ENCODE measurements around the gene PRKAR1A.

PRKAR1A gene

GRCh38 chr17:68511671-68512246, 471 bp upstream of the PRKAR1A start (continued):
- TF ChIP-seq ZNF561 (tag by site-specific recombination; IDR thresholded peaks at IDR 0.05; ENCODE audit: borderline replicate concordance) (peak; percentile 85; the same call in 1 of the 2 replicates), IKZF3 (tag by site-specific recombination; IDR thresholded peaks at IDR 0.05) (peak; percentile 64), ZFP3 (tag by site-specific recombination; IDR thresholded peaks at IDR 0.05; ENCODE audit: low read depth) (peak; percentile 60; the same call in 1 of the 2 replicates), SCRT2 (tag by site-specific recombination; IDR thresholded peaks at IDR 0.05) (peak; percentile 97; the same call in 1 of the 2 replicates), ZNF426 (tag by site-specific recombination; IDR thresholded peaks at IDR 0.05) (no peak), ZNF777 (tag by site-specific recombination; IDR thresholded peaks at IDR 0.05; ENCODE audit: borderline replicate concordance) (peak; percentile 84; the same call in 1 of the 2 replicates), GLI2 (tag by site-specific recombination; IDR thresholded peaks at IDR 0.05; ENCODE audit: borderline replicate concordance, low read depth) (no peak), FEZF1 (tag by site-specific recombination; IDR thresholded peaks at IDR 0.05) (peak; percentile 91), ZEB2 (tag by site-specific recombination; IDR thresholded peaks at IDR 0.05) (peak; percentile 99), EGR2 (tag by site-specific recombination; IDR thresholded peaks at IDR 0.05; ENCODE audit: low read depth) (peak; percentile 99), PRDM10 (tag by site-specific recombination; IDR thresholded peaks at IDR 0.05) (peak; percentile 97), ZNF324 (tag by site-specific recombination; IDR thresholded peaks at IDR 0.05) (peak; percentile 98), OSR2 (tag by site-specific recombination; IDR thresholded peaks at IDR 0.05) (peak; percentile 8; the same call in 1 of the 2 replicates), ZNF391 (tag by site-specific recombination; IDR thresholded peaks at IDR 0.05; ENCODE audit: borderline replicate concordance, low read depth) (peak; percentile 90; the same call in 1 of the 2 replicates), SP3 (tag by site-specific recombination; IDR thresholded peaks at IDR 0.05) (peak; percentile 91), ZNF791 (tag by site-specific recombination; IDR thresholded peaks at IDR 0.05) (no peak), BCL11B (tag by site-specific recombination; IDR thresholded peaks at IDR 0.05; ENCODE audit: low read depth) (peak; percentile 90), INSM2 (tag by site-specific recombination; IDR thresholded peaks at IDR 0.05) (peak; percentile 89), ZNF645 (tag by site-specific recombination; IDR thresholded peaks at IDR 0.05) (peak; percentile 92; the same call in 1 of the 2 replicates), ZNF501 (tag by site-specific recombination; IDR thresholded peaks at IDR 0.05) (peak; percentile 96), ZNF157 (tag by site-specific recombination; IDR thresholded peaks at IDR 0.05) (no peak; the same call in 1 of the 2 replicates), ZNF354C (tag by site-specific recombination; IDR thresholded peaks at IDR 0.05; ENCODE audit: borderline replicate concordance, low read depth) (no peak), ZBTB20 (tag by site-specific recombination; IDR thresholded peaks at IDR 0.05) (peak; percentile 94), HOXD13 (CRISPR knock-in tag; IDR thresholded peaks at IDR 0.05; ENCODE audit: borderline replicate concordance) (no peak), ZBTB7A (tag by site-specific recombination; IDR thresholded peaks at IDR 0.05; ENCODE audit: low read depth) (peak; percentile 97), ZNF529 (tag by site-specific recombination; IDR thresholded peaks at IDR 0.05; ENCODE audit: insufficient replicate concordance) (no peak), BCL11A (tag by site-specific recombination; IDR thresholded peaks at IDR 0.05; ENCODE audit: low read depth) (peak; percentile 88)
- TF ChIP-seq, protein P1, sequence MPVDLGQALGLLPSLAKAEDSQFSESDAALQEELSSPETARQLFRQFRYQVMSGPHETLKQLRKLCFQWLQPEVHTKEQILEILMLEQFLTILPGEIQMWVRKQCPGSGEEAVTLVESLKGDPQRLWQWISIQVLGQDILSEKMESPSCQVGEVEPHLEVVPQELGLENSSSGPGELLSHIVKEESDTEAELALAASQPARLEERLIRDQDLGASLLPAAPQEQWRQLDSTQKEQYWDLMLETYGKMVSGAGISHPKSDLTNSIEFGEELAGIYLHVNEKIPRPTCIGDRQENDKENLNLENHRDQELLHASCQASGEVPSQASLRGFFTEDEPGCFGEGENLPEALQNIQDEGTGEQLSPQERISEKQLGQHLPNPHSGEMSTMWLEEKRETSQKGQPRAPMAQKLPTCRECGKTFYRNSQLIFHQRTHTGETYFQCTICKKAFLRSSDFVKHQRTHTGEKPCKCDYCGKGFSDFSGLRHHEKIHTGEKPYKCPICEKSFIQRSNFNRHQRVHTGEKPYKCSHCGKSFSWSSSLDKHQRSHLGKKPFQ (tag by site-specific recombination; IDR thresholded peaks at IDR 0.05), result peak; percentile 56; the same call in 1 of the 2 replicates
- TF ChIP-seq, protein P2, sequence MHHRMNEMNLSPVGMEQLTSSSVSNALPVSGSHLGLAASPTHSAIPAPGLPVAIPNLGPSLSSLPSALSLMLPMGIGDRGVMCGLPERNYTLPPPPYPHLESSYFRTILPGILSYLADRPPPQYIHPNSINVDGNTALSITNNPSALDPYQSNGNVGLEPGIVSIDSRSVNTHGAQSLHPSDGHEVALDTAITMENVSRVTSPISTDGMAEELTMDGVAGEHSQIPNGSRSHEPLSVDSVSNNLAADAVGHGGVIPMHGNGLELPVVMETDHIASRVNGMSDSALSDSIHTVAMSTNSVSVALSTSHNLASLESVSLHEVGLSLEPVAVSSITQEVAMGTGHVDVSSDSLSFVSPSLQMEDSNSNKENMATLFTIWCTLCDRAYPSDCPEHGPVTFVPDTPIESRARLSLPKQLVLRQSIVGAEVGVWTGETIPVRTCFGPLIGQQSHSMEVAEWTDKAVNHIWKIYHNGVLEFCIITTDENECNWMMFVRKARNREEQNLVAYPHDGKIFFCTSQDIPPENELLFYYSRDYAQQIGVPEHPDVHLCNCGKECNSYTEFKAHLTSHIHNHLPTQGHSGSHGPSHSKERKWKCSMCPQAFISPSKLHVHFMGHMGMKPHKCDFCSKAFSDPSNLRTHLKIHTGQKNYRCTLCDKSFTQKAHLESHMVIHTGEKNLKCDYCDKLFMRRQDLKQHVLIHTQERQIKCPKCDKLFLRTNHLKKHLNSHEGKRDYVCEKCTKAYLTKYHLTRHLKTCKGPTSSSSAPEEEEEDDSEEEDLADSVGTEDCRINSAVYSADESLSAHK (tag by site-specific recombination; IDR thresholded peaks at IDR 0.05), result peak; percentile 79; the same call in 1 of the 2 replicates

All from HEK293 (cell line).